Measurements from ENCODE around the gene GPATCH4. TPM values are rescaled to one million over a fixed set of nuclear protein-coding genes. Genes with fewer than 3 reads are reported as not detected.
A peak's percentile ranks its signal among the peaks of the same experiment; 100 is the strongest.

The GPATCH4 gene
- total RNA-seq, 1 donor from 2014 or later = 17.9 TPM

- Histone ChIP-seq H3K4me1 (peaks cover 3% of the 10 kb centered on the region), H3K27ac (no peak overlapping the region), H3K4me3 (no peak overlapping the region), H3K27me3 (ENCODE audit: low read depth) (no peaks in the 10 kb centered on the region), H3K36me3 (no peaks in the 10 kb centered on the region), H3K9me3 (no peaks in the 10 kb centered on the region)
- ATAC-seq = peak in 1 of 2 donors; percentile 13
- DNase-seq = no peak
- intact Hi-C loops (cut with DNase I) = no loop called here
- no peak for TF ChIP-seq CTCF (IDR thresholded peaks at IDR 0.05)
Measured at GRCh38 chr1:156577550-156577949, 23.7 kb downstream of the GPATCH4 start.

GRCh38 chr1:156574039-156574633, 27.1 kb downstream of the GPATCH4 start:
- intact Hi-C loops (cut with DNase I) = no loop called here
- H3K9me3 ChIP-seq = no peaks in the 10 kb centered on the region
- no peak for ATAC-seq

GRCh38 chr1:156572663-156573018, 28.6 kb downstream of the GPATCH4 start:
- intact Hi-C loops (cut with DNase I) = no loop called here
- Histone ChIP-seq H3K4me1 (peaks cover 16% of the 10 kb centered on the region), H3K4me3 (peak overlapping the region; percentile 47), H3K9me3 (no peaks in the 10 kb centered on the region), H3K36me3 (no peaks in the 10 kb centered on the region), H3K27me3 (ENCODE audit: low read depth) (peaks cover 3% of the 10 kb centered on the region), H3K27ac (no peak overlapping the region)
- TF ChIP-seq CTCF (IDR thresholded peaks at IDR 0.05) = no peak
- DNase-seq (no peak), ATAC-seq (no peak)

More at GRCh38 chr1:156574039-156574633, 27.1 kb downstream of the GPATCH4 start:
- Histone ChIP-seq H3K36me3 (no peaks in the 10 kb centered on the region), H3K4me3 (no peak overlapping the region), H3K27me3 (ENCODE audit: low read depth) (peaks cover 3% of the 10 kb centered on the region), H3K27ac (no peak overlapping the region), H3K4me1 (peaks cover 16% of the 10 kb centered on the region)
- no peak for DNase-seq
- no peak for TF ChIP-seq CTCF (IDR thresholded peaks at IDR 0.05)

GRCh38 chr1:156571919-156572662, 29.2 kb downstream of the GPATCH4 start, which contains the start of gene IQGAP3:
IQGAP3 (minus strand) TSS chr1:156572565; CDS start chr1:156572529, 36 bp downstream.
- Histone ChIP-seq H3K4me3 (peak within 1 kb of the TSS; percentile 47), H3K27ac (no peak within 1 kb of the TSS), H3K27me3 (ENCODE audit: low read depth) (peaks cover 3% of the 10 kb centered on the region), H3K36me3 (no peaks in the 10 kb centered on the region), H3K4me1 (peaks cover 16% of the 10 kb centered on the region), H3K9me3 (no peaks in the 10 kb centered on the region)
- intact Hi-C loops (cut with DNase I) = no loop called here
- no peak for TF ChIP-seq CTCF (IDR thresholded peaks at IDR 0.05)
- ATAC-seq (peak; percentile 94 to 96), DNase-seq (peak; percentile 91)

- H3K4me3 ChIP-seq = no peak overlapping the region
- no peak overlapping the region for H3K27ac ChIP-seq
- H3K27me3 ChIP-seq (ENCODE audit: low read depth) = peaks cover 3% of the 10 kb centered on the region
- H3K9me3 ChIP-seq = no peaks in the 10 kb centered on the region
- no peak for TF ChIP-seq CTCF (IDR thresholded peaks at IDR 0.05)
- H3K4me1 ChIP-seq = peaks cover 16% of the 10 kb centered on the region
- ATAC-seq = peak in 1 of 2 donors; percentile 36
- intact Hi-C loops (cut with DNase I) = no loop called here
- no peak for DNase-seq
- H3K36me3 ChIP-seq = no peaks in the 10 kb centered on the region
Measured at GRCh38 chr1:156571261-156571852, 29.9 kb downstream of the GPATCH4 start.

Data from lower lobe of right lung (tissue), 2 donors.